K562 (cell line): Measurements from ENCODE around the gene PIP5KL1. TPM values are rescaled to one million over a fixed set of nuclear protein-coding genes. Genes with fewer than 3 reads are reported as not detected.
A peak's percentile ranks its signal among the peaks of the same experiment; 100 is the strongest.

ENCODE experiments used
- ATF1 ChIP-seq, 2 experiments: fragments of 450-650 bp in 1 of 2; IDR thresholded peaks; 2 replicates each; pipeline ENCODE4 v1.6.1; 2016; ENCODE audit warnings: missing compliant biosample characterization in 1 of 2, missing genetic modification characterization in 1 of 2
- ETV6 ChIP-seq, 3 experiments: fragments of 150-350 bp in 1 of 3; sonication (generic) in 1 of 3; formaldehyde crosslinking in 1 of 3; IDR thresholded peaks; 2 replicates each; pipeline versions ENCODE4 v1.6.1 to v1.8.0; 2014 to 2022; ENCODE audit warnings: borderline replicate concordance in 2 of 3, low read depth in 2 of 3, antibody characterized with exemption in 1 of 3, low read length in 1 of 3, mild to moderate bottlenecking in 1 of 3, missing genetic modification reagents in 1 of 3
- POLR2B ChIP-seq: fragments of 450-650 bp; IDR thresholded peaks from 2 replicates; pipeline ENCODE4 v1.6.1; 2018; ENCODE audit warnings: low read depth; ENCODE audit not compliant: partially characterized antibody
- PTBP1 ChIP-seq: fragments of 200-400 bp; formaldehyde crosslinking; IDR thresholded peaks from 2 replicates; pipeline ENCODE4 v1.6.1; 2017; ENCODE audit warnings: low read depth, low read length
- RBM22 ChIP-seq: fragments of 200-400 bp; formaldehyde crosslinking; IDR thresholded peaks from 2 replicates; pipeline ENCODE4 v1.6.1; 2018; ENCODE audit warnings: low read length, low read depth; ENCODE audit not compliant: poor library complexity, severe bottlenecking
- SMAD4 ChIP-seq: fragments of 250-450 bp; sonication (Bioruptor Pico); conservative IDR thresholded peaks from 2 replicates; pipeline ENCODE4 v1.8.0; 2021; ENCODE audit warnings: inconsistent platforms, mild to moderate bottlenecking, moderate library complexity
- SNIP1 ChIP-seq: fragments of 450-650 bp; IDR thresholded peaks from 2 replicates; pipeline ENCODE4 v1.7.1; 2017; ENCODE audit warnings: low read depth, mild to moderate bottlenecking
- VEZF1 ChIP-seq: fragments of 200-800 bp; sonication (Bioruptor generic); IDR thresholded peaks from 2 replicates; pipeline ENCODE4 v1.6.1; 2017; ENCODE audit warnings: missing genetic modification characterization, missing compliant biosample characterization
- ZNF407 ChIP-seq: fragments of 450-650 bp; IDR thresholded peaks from 2 replicates; pipeline ENCODE4 v1.6.1; 2016; ENCODE audit warnings: low read depth
- polyA plus RNA-seq, 8 experiments: library from polyadenylated mRNA; depleted of rRNA in 4 of 8; stranded (reverse) in 5 of 8; unstranded in 3 of 8; fragments of >200 nt; fragmentation: Nextera tagmentation in 2 of 8; fragmentation: Illumina TruSeq in 1 of 8; extraction: Ambion mirVana in 2 of 8; extraction: Trizol in 1 of 8; gene quantifications; 2 replicates each; pipeline versions ENCODE4 v1.2.1 to v1.2.3, GENCODE V29; 2011 to 2014; ENCODE audit warnings: inconsistent platforms in 1 of 8, missing spikeins in 1 of 8
- total RNA-seq, 7 experiments: library from RNA; depleted of rRNA in 6 of 7; stranded (reverse); fragments of >200 nt in 6 of 7; fragmentation: Illumina TruSeq in 2 of 7; extraction: Trizol in 2 of 7; gene quantifications; 2 replicates each; pipeline versions ENCODE4 v1.2.1 to v1.2.3, GENCODE V29; 2011 to 2021; ENCODE audit warnings: low replicate concordance in 1 of 7
- TF ChIP-seq, protein P1 (sequence below): fragments of 250-450 bp; sonication (Bioruptor Pico); IDR thresholded peaks from 2 replicates; pipeline ENCODE4 v1.4.0; 2020; ENCODE audit warnings: mild to moderate bottlenecking, moderate library complexity

Gene PIP5KL1
- total and polyA plus RNA-seq, 9 of the 15 experiments (the other 6 are each of a cell fraction or from before 2014, with no cell fraction given): 0.18 to 4.8 (median 1.2) TPM

DNA sequence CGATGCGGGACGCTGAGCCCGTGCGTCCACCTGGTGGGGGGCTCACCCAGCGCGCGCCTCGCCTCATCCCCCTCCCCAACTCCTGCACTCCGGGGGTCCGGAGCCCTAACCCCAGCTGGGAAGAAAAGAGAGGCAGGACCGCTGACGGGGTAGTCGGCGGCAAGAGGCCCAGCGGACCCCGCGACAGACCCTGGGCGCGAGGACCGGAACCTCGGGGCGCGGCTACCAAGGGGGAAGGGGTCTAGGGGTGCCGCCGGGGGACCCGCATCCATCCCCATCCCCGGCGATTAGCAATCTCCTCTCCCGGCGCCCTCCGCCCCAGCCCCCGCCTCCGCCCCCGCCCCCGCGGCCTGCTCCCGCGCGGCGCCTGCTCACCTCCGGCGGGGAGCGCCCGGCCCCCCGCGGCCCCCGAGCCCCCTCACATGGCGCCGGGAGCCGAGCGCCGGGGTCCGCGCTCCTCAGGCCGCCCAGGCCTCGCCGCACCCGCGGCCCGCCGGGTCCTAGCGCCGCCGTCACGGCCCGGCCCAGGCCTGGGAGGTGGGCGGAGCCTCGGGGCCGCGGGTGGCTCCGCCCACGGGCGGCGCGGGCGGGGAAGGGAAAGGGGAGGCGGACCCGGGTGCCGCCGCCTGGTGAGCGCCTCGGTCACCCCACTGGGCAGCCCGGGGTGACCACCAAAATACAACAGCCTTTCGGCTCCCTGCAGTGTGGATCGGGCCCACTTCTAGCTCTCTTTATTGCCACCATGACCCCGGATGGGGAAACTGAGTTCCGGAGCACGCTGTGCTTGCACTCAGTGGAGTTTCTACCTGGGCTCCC, 31.2 kb downstream of the PIP5KL1 start, which contains the start of gene ST6GALNAC6 (continued):
- TF ChIP-seq ZNF407 (no peak), ATF1 (CRISPR knock-in tag; IDR thresholded peaks at IDR 0.05) (no peak), ATF1 (tag; IDR thresholded peaks at IDR 0.05) (peak; percentile 7; the same call in 1 of the 2 replicates), POLR2B (no peak), ETV6 (IDR thresholded peaks at IDR 0.05; ENCODE audit: borderline replicate concordance in 1 of 2, low read depth in 2 of 2, low read length in 1 of 2) (no peak), ETV6 (CRISPR knock-in tag; IDR thresholded peaks at IDR 0.05; ENCODE audit: borderline replicate concordance) (no peak), RBM22 (no peak), PTBP1 (no peak), SNIP1 (no peak), SMAD4 (CRISPR knock-in tag) (no peak), VEZF1 (CRISPR knock-in tag) (peak; percentile 80)
- TF ChIP-seq, protein P1, sequence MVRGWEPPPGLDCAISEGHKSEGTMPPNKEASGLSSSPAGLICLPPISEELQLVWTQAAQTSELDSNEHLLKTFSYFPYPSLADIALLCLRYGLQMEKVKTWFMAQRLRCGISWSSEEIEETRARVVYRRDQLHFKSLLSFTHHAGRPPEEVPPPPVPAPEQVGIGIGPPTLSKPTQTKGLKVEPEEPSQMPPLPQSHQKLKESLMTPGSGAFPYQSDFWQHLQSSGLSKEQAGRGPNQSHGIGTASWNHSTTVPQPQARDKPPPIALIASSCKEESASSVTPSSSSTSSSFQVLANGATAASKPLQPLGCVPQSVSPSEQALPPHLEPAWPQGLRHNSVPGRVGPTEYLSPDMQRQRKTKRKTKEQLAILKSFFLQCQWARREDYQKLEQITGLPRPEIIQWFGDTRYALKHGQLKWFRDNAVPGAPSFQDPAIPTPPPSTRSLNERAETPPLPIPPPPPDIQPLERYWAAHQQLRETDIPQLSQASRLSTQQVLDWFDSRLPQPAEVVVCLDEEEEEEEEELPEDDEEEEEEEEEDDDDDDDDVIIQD: no peak
